Measurements from ENCODE around the gene MYO18B.

- TF ChIP-seq CTCF (IDR thresholded peaks at IDR 0.05) (no peak), POLR2AphosphoS5 (IDR thresholded peaks at IDR 0.05; ENCODE audit: insufficient read depth in 1 of 2, low read depth in 1 of 2) (no peak)
These were observed 6.7 kb downstream of the MYO18B start for GRCh38 chr22:25748704-25749103.

Measured in vagina (tissue), 2 donors.